ENCODE measurements around the gene TAS1R3.

The TAS1R3 gene

DNA sequence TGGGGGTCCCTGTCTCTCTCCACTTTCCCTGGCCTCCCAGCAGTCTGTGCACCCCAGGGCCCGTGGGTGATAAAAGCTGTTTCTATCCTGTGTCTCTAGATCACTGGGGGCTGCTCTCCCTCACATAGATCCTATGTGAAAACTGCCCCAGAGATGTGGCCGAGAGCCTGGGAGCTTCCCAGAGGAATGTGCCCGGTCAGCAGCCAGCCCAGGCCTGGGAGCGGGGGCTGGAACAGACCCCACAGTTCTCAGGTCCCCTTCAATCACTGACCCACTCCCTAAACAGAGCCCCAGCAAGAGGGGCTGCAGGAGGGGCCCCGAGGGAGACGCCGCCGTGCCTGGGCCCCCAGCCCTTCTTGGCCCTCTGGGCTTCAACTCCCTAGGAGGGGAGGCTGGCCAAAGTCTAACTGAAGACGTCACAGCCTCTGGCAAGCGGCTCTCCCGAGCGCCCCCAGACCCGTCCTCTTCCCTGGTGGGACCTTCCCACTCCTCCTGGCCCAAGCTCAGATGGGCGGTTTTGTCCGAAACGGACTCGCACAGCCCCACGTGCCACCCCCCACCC is 26.9 kb downstream of the TAS1R3 start:
- no peak for TF ChIP-seq ZFP30 (CRISPR knock-in tag; IDR thresholded peaks at IDR 0.05)
- no peak for TF ChIP-seq GLIS3 (CRISPR knock-in tag; IDR thresholded peaks at IDR 0.05)
- TF ChIP-seq, protein P1, sequence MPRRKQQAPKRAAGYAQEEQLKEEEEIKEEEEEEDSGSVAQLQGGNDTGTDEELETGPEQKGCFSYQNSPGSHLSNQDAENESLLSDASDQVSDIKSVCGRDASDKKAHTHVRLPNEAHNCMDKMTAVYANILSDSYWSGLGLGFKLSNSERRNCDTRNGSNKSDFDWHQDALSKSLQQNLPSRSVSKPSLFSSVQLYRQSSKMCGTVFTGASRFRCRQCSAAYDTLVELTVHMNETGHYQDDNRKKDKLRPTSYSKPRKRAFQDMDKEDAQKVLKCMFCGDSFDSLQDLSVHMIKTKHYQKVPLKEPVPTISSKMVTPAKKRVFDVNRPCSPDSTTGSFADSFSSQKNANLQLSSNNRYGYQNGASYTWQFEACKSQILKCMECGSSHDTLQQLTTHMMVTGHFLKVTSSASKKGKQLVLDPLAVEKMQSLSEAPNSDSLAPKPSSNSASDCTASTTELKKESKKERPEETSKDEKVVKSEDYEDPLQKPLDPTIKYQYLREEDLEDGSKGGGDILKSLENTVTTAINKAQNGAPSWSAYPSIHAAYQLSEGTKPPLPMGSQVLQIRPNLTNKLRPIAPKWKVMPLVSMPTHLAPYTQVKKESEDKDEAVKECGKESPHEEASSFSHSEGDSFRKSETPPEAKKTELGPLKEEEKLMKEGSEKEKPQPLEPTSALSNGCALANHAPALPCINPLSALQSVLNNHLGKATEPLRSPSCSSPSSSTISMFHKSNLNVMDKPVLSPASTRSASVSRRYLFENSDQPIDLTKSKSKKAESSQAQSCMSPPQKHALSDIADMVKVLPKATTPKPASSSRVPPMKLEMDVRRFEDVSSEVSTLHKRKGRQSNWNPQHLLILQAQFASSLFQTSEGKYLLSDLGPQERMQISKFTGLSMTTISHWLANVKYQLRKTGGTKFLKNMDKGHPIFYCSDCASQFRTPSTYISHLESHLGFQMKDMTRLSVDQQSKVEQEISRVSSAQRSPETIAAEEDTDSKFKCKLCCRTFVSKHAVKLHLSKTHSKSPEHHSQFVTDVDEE (CRISPR knock-in tag; IDR thresholded peaks at IDR 0.05) = no peak
- TF ChIP-seq CSDC2 (CRISPR knock-in tag; IDR thresholded peaks at IDR 0.05) = no peak
- TF ChIP-seq ZNF565 (CRISPR knock-in tag; conservative IDR thresholded peaks at IDR 0.05; ENCODE audit: low read depth) = no peak
- no peak for TF ChIP-seq BACH2 (CRISPR knock-in tag; IDR thresholded peaks at IDR 0.05; ENCODE audit: borderline replicate concordance)
- TF ChIP-seq ZC3H10 (CRISPR knock-in tag; IDR thresholded peaks at IDR 0.05) = no peak
- TF ChIP-seq, protein P2, sequence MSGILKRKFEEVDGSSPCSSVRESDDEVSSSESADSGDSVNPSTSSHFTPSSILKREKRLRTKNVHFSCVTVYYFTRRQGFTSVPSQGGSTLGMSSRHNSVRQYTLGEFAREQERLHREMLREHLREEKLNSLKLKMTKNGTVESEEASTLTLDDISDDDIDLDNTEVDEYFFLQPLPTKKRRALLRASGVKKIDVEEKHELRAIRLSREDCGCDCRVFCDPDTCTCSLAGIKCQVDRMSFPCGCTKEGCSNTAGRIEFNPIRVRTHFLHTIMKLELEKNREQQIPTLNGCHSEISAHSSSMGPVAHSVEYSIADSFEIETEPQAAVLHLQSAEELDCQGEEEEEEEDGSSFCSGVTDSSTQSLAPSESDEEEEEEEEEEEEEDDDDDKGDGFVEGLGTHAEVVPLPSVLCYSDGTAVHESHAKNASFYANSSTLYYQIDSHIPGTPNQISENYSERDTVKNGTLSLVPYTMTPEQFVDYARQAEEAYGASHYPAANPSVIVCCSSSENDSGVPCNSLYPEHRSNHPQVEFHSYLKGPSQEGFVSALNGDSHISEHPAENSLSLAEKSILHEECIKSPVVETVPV (CRISPR knock-in tag; IDR thresholded peaks at IDR 0.05) = no peak
- TF ChIP-seq OSR1 (CRISPR knock-in tag; IDR thresholded peaks at IDR 0.05) = no peak
- no peak for TF ChIP-seq ZNF70 (CRISPR knock-in tag; IDR thresholded peaks at IDR 0.05)
- TF ChIP-seq TOX (CRISPR knock-in tag; IDR thresholded peaks at IDR 0.05; ENCODE audit: borderline replicate concordance) = no peak
- TF ChIP-seq, protein P3, sequence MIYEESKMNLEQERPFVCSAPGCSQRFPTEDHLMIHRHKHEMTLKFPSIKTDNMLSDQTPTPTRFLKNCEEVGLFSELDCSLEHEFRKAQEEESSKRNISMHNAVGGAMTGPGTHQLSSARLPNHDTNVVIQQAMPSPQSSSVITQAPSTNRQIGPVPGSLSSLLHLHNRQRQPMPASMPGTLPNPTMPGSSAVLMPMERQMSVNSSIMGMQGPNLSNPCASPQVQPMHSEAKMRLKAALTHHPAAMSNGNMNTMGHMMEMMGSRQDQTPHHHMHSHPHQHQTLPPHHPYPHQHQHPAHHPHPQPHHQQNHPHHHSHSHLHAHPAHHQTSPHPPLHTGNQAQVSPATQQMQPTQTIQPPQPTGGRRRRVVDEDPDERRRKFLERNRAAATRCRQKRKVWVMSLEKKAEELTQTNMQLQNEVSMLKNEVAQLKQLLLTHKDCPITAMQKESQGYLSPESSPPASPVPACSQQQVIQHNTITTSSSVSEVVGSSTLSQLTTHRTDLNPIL (CRISPR knock-in tag; IDR thresholded peaks at IDR 0.05; ENCODE audit: low read depth) = no peak
- TF ChIP-seq TCF4 (CRISPR knock-in tag; IDR thresholded peaks at IDR 0.05; ENCODE audit: borderline replicate concordance) = no peak
- no peak for TF ChIP-seq PPARA (CRISPR knock-in tag; IDR thresholded peaks at IDR 0.05; ENCODE audit: borderline replicate concordance)
- no peak for TF ChIP-seq SNAI2 (CRISPR knock-in tag; IDR thresholded peaks at IDR 0.05)
- TF ChIP-seq RARB (CRISPR knock-in tag; IDR thresholded peaks at IDR 0.05) = no peak
- ATAC-seq = no peak

DNA sequence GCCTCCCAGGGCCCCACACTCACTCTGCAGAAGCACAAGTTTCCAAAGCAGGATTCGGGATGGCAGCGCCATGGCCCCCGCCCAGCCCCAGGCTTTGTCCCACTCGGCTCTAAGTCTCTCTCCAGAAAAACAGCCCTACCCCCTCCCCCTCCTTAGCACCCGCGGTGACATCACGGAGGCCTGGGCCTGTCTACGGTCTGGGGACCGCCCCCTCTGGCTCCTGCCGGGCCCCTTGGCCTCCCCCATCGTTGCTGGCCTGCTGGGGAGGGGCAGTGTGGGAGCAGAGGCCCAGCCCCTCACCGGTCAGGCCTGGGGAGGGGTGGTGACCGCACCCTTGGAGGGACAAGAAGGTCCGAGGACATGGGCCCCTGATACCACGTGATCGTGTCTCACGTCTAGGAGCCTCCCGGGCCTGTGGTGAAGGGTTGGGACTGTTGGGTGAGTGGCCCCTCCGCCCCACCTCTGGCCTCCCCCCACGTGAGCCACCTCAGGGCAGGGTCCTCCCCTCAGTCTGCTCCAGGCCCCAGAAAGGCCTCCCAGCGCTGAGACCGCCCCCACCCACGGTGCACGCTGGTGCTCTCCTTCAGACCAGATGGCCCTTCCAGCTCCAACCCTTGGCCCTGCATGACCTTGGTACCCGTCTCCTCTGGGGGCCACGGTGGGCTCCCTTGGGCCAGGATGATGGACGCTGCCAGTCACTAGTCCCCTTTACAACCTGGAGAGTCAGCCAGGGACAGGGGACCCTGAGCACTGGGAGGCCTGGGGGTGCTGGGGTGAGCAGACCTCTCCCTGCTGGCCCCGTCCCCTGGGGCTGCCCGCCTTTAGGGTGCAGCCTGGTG is 27.6 kb downstream of the TAS1R3 start, which contains the start of gene MXRA8:
MXRA8 (minus strand) TSS at position 123 of the 839 bp plus-strand sequence; CDS start at position 72, 51 bp downstream.
- no peak for ATAC-seq
- TF ChIP-seq TCF4 (CRISPR knock-in tag; IDR thresholded peaks at IDR 0.05; ENCODE audit: borderline replicate concordance) = no peak
- TF ChIP-seq, protein P4, sequence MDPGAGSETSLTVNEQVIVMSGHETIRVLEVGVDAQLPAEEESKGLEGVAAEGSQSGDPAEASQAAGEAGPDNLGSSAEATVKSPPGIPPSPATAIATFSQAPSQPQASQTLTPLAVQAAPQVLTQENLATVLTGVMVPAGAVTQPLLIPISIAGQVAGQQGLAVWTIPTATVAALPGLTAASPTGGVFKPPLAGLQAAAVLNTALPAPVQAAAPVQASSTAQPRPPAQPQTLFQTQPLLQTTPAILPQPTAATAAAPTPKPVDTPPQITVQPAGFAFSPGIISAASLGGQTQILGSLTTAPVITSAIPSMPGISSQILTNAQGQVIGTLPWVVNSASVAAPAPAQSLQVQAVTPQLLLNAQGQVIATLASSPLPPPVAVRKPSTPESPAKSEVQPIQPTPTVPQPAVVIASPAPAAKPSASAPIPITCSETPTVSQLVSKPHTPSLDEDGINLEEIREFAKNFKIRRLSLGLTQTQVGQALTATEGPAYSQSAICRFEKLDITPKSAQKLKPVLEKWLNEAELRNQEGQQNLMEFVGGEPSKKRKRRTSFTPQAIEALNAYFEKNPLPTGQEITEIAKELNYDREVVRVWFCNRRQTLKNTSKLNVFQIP (CRISPR knock-in tag; IDR thresholded peaks at IDR 0.05; ENCODE audit: borderline replicate concordance, low read depth) = no peak
- TF ChIP-seq, protein P5, sequence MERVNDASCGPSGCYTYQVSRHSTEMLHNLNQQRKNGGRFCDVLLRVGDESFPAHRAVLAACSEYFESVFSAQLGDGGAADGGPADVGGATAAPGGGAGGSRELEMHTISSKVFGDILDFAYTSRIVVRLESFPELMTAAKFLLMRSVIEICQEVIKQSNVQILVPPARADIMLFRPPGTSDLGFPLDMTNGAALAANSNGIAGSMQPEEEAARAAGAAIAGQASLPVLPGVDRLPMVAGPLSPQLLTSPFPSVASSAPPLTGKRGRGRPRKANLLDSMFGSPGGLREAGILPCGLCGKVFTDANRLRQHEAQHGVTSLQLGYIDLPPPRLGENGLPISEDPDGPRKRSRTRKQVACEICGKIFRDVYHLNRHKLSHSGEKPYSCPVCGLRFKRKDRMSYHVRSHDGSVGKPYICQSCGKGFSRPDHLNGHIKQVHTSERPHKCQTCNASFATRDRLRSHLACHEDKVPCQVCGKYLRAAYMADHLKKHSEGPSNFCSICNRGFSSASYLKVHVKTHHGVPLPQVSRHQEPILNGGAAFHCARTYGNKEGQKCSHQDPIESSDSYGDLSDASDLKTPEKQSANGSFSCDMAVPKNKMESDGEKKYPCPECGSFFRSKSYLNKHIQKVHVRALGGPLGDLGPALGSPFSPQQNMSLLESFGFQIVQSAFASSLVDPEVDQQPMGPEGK (CRISPR knock-in tag; IDR thresholded peaks at IDR 0.05; ENCODE audit: borderline replicate concordance) = no peak
- no peak for TF ChIP-seq ZNF565 (CRISPR knock-in tag; conservative IDR thresholded peaks at IDR 0.05; ENCODE audit: low read depth)
- no peak for TF ChIP-seq GLIS3 (CRISPR knock-in tag; IDR thresholded peaks at IDR 0.05)
- TF ChIP-seq, protein P2 (CRISPR knock-in tag; IDR thresholded peaks at IDR 0.05) = no peak
